Measurements from ENCODE around the gene TBC1D14. TPM values are rescaled to one million over a fixed set of nuclear protein-coding genes. Genes with fewer than 3 reads are reported as not detected.

The TBC1D14 gene
- total RNA-seq, 4 donors from 2014 or later = 36.0 to 56.2 (median 41.4) TPM

DNA sequence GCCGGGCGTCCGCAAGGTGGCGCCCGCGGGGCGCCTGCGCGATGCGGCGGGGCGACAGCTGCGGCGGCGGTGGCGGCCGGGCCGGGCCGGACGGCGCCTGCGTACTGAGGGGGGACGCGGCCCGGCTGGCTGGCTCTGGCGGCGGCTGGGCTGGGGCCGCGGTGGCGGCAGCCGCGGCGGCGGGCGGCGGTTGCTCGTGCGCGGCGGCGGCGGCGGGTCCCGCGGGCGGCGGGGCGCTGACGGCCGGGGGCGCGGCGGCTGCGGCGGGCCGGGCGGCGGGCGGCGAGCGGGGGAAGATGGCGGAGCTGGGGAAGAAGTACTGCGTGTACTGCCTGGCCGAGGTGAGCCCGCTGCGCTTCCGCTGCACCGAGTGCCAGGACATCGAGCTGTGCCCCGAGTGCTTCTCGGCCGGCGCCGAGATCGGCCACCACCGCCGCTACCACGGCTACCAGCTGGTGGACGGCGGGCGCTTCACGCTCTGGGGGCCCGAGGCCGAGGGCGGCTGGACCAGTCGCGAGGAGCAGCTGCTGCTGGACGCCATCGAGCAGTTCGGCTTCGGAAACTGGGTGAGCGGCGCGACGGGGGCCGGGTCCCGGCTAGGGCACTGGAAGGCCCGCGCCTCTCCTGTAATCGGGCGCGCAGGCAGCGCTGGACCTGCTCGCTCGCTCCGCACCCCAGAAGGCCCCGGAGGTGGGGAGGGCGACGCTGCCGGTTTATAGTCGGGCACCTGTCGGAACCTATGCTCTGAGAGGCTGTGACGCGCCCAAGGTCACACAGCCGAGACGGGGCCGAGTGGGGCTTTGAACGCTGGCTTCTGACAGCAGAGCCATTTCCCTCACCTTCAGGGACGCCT is 133.9 kb downstream of the TBC1D14 start, which contains the start of gene TADA2B:
Gene TADA2B (plus strand): TSS at position 89 of the 853 bp plus-strand sequence. CDS start 208 bp downstream, at position 297.
- peak; percentile 46 to 57 for TF ChIP-seq POLR2A (IDR thresholded peaks at IDR 0.05)
- TF ChIP-seq CTCF (IDR thresholded peaks at IDR 0.05 in 4 of 5, conservative IDR thresholded peaks at IDR 0.05 in 1 of 5) = no peak
- Histone ChIP-seq H3K4me1 (peaks cover 48 to 55% of the 10 kb centered on the region in 2 donors), H3K27me3 (no peaks in the 10 kb centered on the region), H3K27ac (peak within 1 kb of the TSS; percentile 94 to 98 (median 98)), H3K9me3 (no peaks in the 10 kb centered on the region), H3K4me3 (peak within 1 kb of the TSS; percentile 85 to 100 (median 98)), H3K36me3 (no peaks in the 10 kb centered on the region)
- DNase-seq (peak; percentile 22 to 54), ATAC-seq (peak; percentile 16 to 18)
- intact Hi-C loops (cut with DNase I; ENCODE audit: low total_unique reads) = loop anchor here (1.0 to 2.0 kb wide), 6 partner anchors 25 to 261 kb away; partner anchors contain the start of genes GRPEL1, KIAA0232 and TBC1D14
- in situ Hi-C loops (cut with MboI; ENCODE audit: low sequenced_read_pairs in 4 of 4) = no loop called here

GRCh38 chr4:7044137-7044930 is 134.7 kb downstream of the TBC1D14 start:
- peak in 1 of 2 donors; percentile 29 for DNase-seq
- no peak for TF ChIP-seq CTCF (IDR thresholded peaks at IDR 0.05 in 4 of 5, conservative IDR thresholded peaks at IDR 0.05 in 1 of 5)
- TF ChIP-seq POLR2A (IDR thresholded peaks at IDR 0.05) = no peak
- no peaks in the 10 kb centered on the region for H3K9me3 ChIP-seq
- ATAC-seq = peak; percentile 25 to 36
- H3K4me3 ChIP-seq = peak overlapping the region; percentile 80 to 100 (median 98)
- peak overlapping the region; percentile 94 to 98 (median 98) for H3K27ac ChIP-seq
- in situ Hi-C loops (cut with MboI; ENCODE audit: low sequenced_read_pairs in 4 of 4) = no loop called here
- no peaks in the 10 kb centered on the region for H3K36me3 ChIP-seq
- H3K4me1 ChIP-seq = peaks cover 48 to 59% of the 10 kb centered on the region in 2 donors
- intact Hi-C loops (cut with DNase I; ENCODE audit: low total_unique reads) = loop anchor here (1.0 kb wide), 1 partner anchor 24 kb away; the partner anchor contains the start of gene GRPEL1
- H3K27me3 ChIP-seq = no peaks in the 10 kb centered on the region

GRCh38 chr4:7045553-7045952 is 135.9 kb downstream of the TBC1D14 start:
- TF ChIP-seq POLR2A (IDR thresholded peaks at IDR 0.05) (no peak), CTCF (IDR thresholded peaks at IDR 0.05 in 4 of 5, conservative IDR thresholded peaks at IDR 0.05 in 1 of 5) (no peak)
- peak overlapping the region; percentile 15 to 100 (median 88) for H3K4me3 ChIP-seq
- no peaks in the 10 kb centered on the region for H3K9me3 ChIP-seq
- H3K4me1 ChIP-seq = peaks cover 51 to 67% of the 10 kb centered on the region in 2 donors
- ATAC-seq (no peak), DNase-seq (no peak)
- H3K36me3 ChIP-seq = no peaks in the 10 kb centered on the region
- intact Hi-C loops (cut with DNase I; ENCODE audit: low total_unique reads) = no loop called here
- peak overlapping the region; percentile 94 to 98 (median 98) for H3K27ac ChIP-seq
- H3K27me3 ChIP-seq = no peaks in the 10 kb centered on the region
- in situ Hi-C loops (cut with MboI; ENCODE audit: low sequenced_read_pairs in 4 of 4) = no loop called here

- DNase-seq (peak; percentile 62 to 77), ATAC-seq (peak; percentile 4 to 15)
- H3K27me3 ChIP-seq = no peaks in the 10 kb centered on the region
- peak overlapping the region; percentile 94 to 98 (median 98) for H3K27ac ChIP-seq
- in situ Hi-C loops (cut with MboI; ENCODE audit: low sequenced_read_pairs in 4 of 4) (no loop called here), intact Hi-C loops (cut with DNase I; ENCODE audit: low total_unique reads) (no loop called here)
- H3K4me1 ChIP-seq = peaks cover 55 to 72% of the 10 kb centered on the region in 2 donors
- H3K36me3 ChIP-seq = no peaks in the 10 kb centered on the region
- peak overlapping the region in 3 of 4 donors; percentile 15 to 97 (median 80) for H3K4me3 ChIP-seq
- no peaks in the 10 kb centered on the region for H3K9me3 ChIP-seq
- TF ChIP-seq CTCF (IDR thresholded peaks at IDR 0.05 in 4 of 5, conservative IDR thresholded peaks at IDR 0.05 in 1 of 5) (no peak), POLR2A (IDR thresholded peaks at IDR 0.05) (no peak)
These were observed 136.6 kb downstream of the TBC1D14 start for GRCh38 chr4:7045961-7046921.

All from gastrocnemius medialis (tissue), 4 donors.